Activated CD4-positive, CD25-positive, alpha-beta regulatory T cell treated with anti-CD3 and anti-CD28 coated beads, Interleukin-2, amount 50 U/mL, for 16 hours (primary cell): ENCODE data around the gene NAPSA.
A peak's percentile ranks its signal among the peaks of the same experiment; 100 is the strongest.

Experiments
- DNase-seq: peaks from one replicate; pipeline ENCODE4 v3.0.0-alpha.2; 2020; ENCODE audit warnings: low read depth, low spot score

NAPSA gene

DNA sequence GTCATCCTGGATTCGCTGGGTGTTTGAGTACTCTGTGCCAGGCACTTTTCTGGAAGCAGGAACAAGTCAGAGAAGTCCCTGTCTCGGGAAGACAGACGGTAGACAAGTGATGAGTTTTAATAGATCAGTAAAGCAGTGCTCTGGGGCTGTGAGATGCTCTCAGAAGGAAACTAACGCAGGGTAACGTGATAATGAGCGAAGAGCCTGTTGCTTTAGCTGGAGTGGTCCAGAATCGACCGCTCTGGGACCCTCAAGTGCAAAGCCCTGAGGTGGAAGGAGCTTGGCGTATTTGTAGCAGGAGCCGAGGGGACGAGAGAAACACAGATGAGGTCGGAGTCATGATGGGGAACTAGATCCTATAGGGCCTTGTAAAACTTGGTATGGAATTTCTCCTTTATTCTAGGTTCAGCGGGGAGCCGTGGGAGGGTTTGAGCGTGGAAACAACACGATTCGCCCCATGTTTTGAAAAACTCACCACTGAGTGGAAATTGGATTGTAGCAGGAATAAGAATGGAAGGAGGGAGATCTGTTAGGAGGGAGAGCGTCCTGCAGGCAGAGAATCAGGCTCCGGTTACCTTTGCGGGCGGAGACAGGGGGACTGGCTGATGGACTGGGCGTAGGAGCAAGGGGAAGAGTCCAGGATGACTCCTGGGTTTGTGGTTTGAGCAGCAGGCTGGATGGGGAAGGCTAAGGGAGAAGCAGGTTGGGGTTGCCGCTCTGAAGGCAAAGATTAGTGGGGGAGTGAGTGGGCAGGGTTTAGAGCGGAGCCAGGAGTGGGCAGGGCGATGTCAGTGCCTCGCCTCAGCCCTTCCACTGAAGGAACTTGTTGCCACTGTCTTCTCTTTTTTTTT is 19.5 kb upstream of the NAPSA start:
- no peak for DNase-seq

GRCh38 chr19:50383852-50384684 is 18.6 kb upstream of the NAPSA start, which contains the start of gene POLD1:
Gene POLD1 (plus strand): TSS chr19:50384347. CDS start chr19:50398852, 14,505 bp downstream.
- peak; percentile 95 for DNase-seq

DNA sequence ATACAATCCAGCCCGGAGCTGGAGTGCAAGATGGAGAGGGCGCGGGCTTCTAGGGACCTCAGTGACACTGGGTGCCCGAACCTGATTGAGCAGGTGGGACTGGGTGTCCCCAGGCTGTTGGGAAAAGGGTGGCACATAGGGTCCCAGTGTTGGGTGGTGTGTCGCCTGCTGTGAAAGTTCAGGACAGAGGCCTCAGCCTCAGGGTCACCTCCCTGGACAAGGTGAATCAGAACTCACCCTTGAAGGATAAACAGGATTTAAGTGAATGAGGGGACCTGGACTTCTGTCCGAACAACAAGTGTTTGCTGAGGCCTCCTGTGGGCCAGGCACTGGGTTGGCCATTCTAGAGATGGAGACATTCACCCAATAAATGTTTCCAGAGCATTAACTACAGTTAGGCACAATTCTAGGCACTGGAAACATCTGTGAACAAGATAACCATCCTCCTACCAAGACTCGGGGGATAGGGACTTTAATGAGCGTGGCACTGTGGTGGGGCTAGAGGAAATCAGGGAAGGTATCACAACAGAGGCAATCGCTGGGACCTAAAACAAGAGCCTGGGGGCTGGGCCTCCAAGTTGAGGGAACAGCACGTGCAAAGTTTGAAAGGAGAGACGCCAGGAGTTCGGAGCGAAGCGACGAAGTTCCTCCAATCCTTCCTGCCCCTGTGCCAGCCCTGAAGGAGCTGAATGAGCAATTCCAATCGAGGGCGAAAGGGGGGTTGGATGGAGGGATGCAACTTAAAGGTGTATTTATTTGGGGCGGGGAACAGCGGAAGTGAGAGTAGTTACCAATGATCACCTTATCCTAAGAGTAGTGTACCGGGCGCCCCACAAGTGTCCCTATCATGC is 17.8 kb upstream of the NAPSA start:
- no peak for DNase-seq

DNA sequence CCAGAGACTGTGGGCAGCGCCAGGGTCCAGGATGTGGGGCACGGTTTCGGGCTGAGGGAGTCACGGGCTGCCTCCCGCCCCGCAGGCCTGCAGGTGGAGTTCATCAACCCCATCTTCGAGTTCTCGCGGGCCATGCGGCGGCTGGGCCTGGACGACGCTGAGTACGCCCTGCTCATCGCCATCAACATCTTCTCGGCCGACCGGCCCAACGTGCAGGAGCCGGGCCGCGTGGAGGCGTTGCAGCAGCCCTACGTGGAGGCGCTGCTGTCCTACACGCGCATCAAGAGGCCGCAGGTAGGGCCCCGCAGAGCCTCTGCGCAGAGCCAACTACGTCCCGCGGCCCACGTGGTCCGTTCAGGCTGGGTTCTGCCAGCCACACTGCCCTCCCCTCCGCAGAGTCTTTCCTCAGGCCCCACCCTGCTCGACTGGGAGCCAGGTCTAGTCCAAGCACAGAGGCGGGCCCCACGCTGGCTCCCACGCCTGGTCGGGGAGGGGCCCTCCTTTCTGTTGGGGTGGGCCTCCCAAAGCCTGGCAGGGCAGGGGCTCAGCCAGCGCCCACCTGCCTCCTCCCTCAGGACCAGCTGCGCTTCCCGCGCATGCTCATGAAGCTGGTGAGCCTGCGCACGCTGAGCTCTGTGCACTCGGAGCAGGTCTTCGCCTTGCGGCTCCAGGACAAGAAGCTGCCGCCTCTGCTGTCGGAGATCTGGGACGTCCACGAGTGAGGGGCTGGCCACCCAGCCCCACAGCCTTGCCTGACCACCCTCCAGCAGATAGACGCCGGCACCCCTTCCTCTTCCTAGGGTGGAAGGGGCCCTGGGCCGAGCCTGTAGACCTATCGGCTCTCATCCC is 16.7 kb upstream of the NAPSA start:
- DNase-seq = no peak

DNA sequence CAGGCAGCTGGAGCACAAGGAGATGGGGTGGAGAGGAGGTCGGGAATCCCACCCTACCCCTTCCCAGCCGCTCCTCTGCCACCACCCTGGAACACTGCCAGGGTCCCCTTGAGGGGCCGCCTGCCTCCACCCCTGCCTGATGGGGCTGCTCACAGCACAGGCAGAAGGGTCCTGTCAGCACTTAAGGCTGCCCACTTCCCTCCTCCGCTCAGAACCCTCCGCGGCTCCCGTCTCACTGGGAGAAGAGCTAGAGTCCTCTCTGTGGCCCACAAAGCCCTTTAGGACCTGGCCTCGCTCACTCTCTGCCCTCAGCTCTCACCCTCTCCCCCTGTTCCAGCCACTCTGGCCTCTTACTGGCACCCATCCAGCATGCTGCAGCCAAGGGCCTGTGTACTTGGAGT is 15.3 kb upstream of the NAPSA start:
- DNase-seq = no peak

DNA sequence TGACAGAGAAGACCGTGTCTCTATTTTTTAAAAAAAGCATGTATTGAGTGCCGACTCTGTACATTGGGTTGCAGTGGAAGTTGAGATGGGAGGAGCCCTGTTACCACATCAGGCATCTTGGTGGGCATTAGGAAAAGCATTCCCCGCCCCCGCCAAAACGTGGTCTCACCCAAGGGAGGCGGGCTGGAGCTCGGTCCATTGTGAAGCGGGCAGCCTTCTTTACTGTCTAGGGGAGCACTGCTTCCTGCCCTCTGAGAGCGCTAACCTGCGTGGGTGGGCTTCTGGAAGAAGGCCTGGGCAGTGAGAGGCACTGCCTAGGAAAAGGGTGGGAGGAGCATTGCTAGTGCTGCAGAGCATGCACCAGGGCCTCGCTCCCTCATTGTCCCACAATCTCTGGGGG is 14.7 kb upstream of the NAPSA start:
- DNase-seq = no peak

DNA sequence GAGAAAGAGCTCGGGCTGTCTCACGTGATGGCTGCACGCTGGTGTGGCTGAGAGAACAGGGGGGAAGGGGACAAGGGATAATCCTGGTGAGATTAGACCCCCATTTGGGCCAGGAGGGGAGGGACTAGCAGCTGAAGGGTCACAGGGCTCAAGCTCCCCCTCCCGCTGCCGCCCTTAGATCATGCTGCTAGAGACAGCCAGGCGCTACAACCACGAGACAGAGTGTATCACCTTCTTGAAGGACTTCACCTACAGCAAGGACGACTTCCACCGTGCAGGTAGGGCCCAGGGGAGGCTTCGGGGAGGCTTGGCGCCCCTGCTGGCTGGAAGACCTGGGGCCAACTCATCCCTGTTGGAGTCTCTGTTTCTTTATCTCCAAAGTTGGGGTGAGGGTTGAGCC is 14.2 kb upstream of the NAPSA start:
- no peak for DNase-seq

DNA sequence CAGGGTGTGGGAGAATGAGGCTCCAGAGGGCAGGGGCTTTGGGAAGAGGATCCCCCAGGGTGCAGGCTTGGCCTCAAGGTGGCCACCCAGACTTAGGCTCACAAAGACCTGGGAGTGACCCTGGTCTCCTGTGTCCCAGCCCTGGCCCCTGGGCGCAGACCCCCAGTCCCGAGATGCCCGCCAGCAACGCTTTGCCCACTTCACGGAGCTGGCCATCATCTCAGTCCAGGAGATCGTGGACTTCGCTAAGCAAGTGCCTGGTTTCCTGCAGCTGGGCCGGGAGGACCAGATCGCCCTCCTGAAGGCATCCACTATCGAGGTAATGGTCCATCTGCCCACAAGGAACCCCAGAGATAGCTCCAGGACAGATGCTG is 13.4 kb upstream of the NAPSA start:
- DNase-seq = no peak

- DNase-seq = no peak
Measured at GRCh38 chr19:50378169-50378862, 12.9 kb upstream of the NAPSA start.

DNA sequence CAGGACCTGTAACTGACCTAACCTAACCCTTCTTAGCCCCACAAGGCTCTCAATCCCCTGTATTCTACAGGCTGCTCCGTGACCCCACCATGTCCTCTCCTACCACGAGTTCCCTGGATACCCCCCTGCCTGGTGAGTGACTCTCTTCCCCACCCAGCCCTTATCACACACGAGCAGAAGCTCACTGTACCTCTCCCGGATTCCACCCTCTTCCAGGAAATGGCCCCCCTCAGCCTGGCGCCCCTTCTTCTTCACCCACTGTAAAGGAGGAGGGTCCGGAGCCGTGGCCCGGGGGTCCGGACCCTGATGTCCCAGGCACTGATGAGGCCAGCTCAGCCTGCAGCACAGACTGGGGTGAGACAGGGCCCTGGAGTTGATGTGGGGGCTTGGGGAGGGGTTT is 12.1 kb upstream of the NAPSA start:
- DNase-seq = no peak

- DNase-seq = no peak
Measured at GRCh38 chr19:50377051-50377461, 11.6 kb upstream of the NAPSA start.

GRCh38 chr19:50376166-50377050 is 11.0 kb upstream of the NAPSA start, which contains the start of gene NR1H2:
Gene NR1H2 (plus strand): TSS chr19:50376457. CDS start chr19:50377606, 1,149 bp downstream.
- peak; percentile 91 for DNase-seq

DNA sequence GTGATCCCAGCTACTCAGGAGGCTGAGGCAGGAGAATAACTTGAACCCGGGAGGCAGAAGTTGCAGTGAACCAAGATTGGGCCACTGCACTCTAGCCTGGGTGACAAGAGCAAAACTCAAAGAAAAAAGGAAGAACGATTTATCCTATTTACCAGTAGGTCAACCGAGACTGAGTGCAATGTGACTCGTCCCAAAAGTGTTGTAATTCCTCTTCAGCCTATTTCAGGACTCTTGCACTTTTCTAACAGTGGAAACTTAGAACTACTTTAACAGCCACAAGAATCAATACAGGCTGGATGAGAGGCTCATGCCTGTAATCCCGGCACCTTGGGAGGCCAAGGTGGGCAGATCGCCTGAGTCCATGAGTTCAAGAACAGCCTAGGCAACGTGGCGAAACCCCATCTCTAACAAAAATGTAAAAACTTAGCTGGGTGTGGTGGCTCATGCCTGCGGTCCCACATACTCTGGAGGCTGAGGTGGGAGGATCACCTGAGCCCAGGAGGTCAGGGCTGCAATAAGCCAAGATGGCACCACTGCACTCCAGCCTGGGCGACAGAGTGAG is 6.6 kb upstream of the NAPSA start:
- DNase-seq = no peak

- DNase-seq = peak; percentile 50
Measured at GRCh38 chr19:50368649-50369570, 3.5 kb upstream of the NAPSA start.

DNA sequence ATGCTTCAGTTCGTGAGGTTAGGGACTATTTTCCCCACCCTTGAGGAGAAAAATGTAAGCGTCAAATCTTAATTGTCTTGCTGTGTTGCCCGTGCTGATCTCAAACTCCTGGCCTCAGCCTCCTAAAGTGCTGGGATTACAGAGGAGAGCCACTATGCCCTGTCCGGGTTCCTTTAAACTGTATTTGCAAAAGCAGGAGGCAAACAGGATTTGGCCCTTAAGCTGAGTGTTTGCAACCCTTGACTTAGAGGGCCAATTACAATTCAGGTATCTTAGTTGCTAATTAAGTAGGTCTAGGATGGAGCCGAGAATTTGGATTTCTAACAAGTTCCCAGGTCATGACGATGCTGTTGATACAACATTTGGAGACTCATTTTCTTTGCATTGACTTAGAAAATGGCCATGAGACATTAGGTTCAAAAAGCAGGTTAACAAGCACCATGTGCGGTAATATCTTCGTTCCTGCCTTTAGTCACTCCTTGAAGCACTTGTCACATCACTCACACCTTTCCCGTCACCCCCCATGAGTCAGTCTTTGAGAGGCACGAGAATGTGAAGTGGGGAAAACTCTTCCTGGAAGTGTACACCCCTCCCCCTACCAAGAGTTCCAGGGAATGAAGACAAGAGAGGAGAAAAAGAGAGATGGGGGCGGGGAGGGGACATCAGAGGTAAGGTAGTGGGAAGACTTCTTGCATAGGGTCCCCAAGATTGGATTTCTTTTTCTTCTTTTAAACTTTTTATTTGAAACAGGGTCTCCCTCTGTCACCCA is 2.6 kb downstream of the NAPSA start:
- no peak for DNase-seq

GRCh38 chr19:50362030-50362412 is 3.4 kb downstream of the NAPSA start:
- DNase-seq = no peak
